ENCODE measurements around the gene KRTAP5-9.

DNA sequence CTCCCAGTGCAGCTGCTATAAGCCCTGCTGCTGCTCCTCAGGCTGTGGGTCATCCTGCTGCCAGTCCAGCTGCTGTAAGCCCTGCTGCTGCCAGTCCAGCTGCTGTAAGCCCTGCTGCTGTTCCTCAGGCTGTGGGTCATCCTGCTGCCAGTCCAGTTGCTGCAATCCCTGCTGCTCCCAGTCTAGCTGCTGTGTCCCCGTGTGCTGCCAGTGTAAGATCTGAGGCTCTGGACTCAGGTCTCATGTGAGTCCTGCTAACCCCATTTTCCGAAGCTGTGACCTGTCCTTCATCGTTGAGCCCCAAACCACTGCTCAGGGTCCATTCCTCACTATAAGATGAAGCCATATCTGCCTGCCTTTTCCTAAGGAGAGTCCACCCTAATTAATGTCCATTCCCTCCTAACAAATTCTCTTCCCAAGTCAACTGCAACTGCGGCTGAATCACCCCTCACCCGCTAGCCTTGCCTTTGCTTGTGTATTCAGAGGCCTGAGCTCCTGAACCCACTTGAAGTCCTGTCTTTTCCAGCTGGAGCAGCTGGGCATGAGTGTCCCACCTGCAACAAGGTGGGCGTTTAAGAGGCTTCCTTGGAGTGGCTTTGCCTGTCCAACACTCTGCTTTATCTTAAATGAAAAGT lies 20.5 kb upstream of the KRTAP5-9 start:
- no peak for TF ChIP-seq POLR2A (IDR thresholded peaks at IDR 0.05; ENCODE audit: low read depth, low read length)
- no peak for TF ChIP-seq POLR2AphosphoS5 (IDR thresholded peaks at IDR 0.05; ENCODE audit: low read depth, low read length)
- no peak for TF ChIP-seq TAF1 (IDR thresholded peaks at IDR 0.05; ENCODE audit: low read depth, low read length)
- no peak for TF ChIP-seq SPI1 (IDR thresholded peaks at IDR 0.05; ENCODE audit: low read depth, low read length)
- TF ChIP-seq PAX5 (IDR thresholded peaks at IDR 0.05; ENCODE audit: insufficient read depth, low read length, severe bottlenecking), result no peak
